Prostate gland (tissue), 2 donors: ENCODE results near the gene LILRB2.

ENCODE experiments used
- POLR2A ChIP-seq: fragments of 450-650 bp; IDR thresholded peaks from one replicate; pipeline ENCODE4 v1.6.1; 2016; ENCODE audit warnings: antibody characterized with exemption, mild to moderate bottlenecking
- TF ChIP-seq, protein P1 (sequence below), 4 experiments: fragments of 200-600 bp in 2 of 4; fragments of 450-650 bp in 2 of 4; sonication (generic) in 2 of 4; IDR thresholded peaks; 1 replicate in 3 of 4; 2 replicates in 1 of 4; pipeline ENCODE4 v1.5.1; 2016 to 2019; ENCODE audit warnings: antibody characterized with exemption in 4 of 4, mild to moderate bottlenecking in 2 of 4, moderate library complexity in 2 of 4

DNA sequence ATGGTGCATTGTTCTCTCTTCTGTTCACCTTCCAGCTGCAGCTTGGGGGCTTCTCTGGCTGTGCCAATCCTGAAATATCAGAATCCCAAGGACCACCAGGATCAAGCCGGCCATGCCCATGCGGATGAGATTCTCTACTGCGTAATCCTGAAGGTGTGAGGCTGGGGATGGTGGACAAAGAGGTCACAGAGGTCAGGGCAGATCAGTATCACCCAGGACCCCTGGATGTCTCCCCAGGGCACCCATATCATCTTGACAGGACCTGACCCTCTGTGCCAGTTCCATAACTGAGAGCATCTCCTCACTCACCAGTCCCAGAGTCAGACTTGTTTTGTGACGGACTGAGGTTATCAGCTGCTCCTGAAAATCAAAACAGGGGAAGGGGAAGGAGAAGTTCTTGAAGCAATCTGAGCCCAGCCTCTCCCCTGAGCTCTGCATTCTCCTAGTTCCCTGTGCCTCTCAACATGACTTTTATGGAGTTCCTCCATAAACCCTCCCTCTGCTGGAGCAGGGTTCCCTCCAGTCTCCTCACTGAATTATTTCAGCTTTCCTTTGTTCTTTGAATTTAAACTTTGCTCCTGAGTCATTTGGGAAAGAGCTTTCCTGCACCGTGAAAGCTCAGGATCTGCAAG lies 26.6 kb upstream of the LILRB2 start:
- TF ChIP-seq, protein P1, sequence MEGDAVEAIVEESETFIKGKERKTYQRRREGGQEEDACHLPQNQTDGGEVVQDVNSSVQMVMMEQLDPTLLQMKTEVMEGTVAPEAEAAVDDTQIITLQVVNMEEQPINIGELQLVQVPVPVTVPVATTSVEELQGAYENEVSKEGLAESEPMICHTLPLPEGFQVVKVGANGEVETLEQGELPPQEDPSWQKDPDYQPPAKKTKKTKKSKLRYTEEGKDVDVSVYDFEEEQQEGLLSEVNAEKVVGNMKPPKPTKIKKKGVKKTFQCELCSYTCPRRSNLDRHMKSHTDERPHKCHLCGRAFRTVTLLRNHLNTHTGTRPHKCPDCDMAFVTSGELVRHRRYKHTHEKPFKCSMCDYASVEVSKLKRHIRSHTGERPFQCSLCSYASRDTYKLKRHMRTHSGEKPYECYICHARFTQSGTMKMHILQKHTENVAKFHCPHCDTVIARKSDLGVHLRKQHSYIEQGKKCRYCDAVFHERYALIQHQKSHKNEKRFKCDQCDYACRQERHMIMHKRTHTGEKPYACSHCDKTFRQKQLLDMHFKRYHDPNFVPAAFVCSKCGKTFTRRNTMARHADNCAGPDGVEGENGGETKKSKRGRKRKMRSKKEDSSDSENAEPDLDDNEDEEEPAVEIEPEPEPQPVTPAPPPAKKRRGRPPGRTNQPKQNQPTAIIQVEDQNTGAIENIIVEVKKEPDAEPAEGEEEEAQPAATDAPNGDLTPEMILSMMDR (IDR thresholded peaks at IDR 0.05) = no peak
- TF ChIP-seq POLR2A = no peak
